Activated CD8-positive, alpha-beta memory T cell treated with anti-CD3 and anti-CD28 coated beads, Interleukin-2, amount 50 U/mL, for 24 hours (primary cell): ENCODE data around the gene RHBG.

ENCODE experiments used
- DNase-seq: peaks from one replicate; pipeline ENCODE4 v3.0.0-alpha.2; 2020; ENCODE audit errors: extremely low read depth

The RHBG gene

DNA sequence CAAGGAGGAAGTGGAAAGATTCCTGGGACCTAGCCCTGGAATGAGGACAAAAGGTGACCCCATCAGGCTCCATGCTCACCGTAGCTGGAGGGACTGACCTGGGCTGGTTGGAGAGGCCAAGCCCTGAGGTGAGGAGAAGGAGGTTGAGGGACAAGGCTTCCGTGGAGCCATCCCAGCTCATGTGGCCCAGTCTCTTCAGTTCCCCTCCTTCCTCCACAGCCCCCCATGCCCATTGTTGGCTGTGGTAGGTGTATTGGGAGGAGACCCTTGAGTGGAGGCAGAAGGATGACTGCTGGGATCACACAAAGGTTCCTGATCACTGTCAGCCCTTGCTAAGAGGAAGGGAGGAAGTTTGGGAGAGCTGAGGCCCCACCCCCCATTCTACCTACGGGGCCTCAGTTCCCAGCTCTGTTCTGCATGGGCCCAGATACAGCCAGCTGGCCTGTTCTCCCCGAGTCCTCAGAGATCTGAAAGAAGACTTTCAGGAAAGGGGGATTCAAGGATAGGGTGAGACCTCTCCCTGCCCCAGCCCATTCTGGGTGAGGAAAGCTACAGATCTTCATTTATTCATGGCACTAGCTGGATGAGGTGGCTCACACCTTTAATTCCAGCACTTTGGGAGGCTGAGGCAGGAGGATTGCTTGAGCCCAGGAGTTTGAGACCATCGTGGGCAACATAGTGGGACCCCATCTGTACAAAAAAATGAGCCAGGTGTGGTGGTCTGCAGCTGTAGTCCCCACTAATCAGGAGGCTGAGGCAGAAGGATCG lies 17.3 kb downstream of the RHBG start:
- no peak for DNase-seq

GRCh38 chr1:156386949-156387869 lies 18.2 kb downstream of the RHBG start:
- DNase-seq, result no peak

- no peak for DNase-seq
Observed at GRCh38 chr1:156387870-156388173, 18.8 kb downstream of the RHBG start.

DNA sequence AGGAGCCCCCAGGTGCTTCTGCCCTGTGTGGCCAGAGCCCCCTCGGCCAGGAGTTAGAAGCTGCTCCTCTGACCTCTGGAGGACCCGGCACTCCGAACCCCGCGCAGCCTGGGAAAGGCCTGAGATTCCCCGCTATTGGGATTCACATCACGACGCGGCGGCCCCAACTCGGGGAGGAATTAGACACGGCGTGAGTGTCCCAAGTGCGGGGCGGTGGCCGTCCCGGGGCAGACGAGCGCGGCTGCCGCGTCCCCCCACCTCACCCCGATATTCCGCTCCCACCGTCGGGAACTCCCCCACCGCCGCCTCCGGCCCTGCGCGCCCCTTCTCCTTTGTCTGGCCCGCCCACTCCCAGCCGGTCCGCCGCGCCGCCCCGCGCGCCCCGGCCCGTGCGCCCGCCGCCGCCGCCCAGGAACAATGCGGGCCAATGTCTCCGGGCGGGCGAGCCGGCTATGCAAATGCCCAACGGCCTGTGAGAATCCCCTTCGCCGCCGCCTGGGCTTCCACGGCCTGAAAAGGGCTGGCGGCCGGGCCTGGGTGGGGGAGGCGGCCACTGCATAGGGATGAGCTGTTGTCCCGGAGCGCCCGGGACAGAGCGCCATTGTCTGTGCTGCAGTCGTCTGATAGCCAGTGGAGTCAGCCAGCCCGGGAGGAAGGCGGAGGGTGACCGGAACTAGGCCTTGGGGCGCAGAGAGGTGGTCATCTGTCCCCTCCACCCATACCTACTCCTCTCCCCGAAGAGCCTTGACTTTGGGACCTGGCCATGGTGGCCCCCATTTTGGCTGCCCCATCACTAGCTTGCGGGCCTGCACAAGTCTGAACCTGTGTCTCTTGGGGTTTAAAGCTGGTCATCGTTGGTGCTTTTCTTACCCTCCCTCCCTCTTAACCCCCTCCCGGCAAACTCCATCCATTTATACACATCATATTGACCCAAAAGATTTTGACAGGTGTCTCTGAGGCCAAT lies 19.4 kb downstream of the RHBG start:
- no peak for DNase-seq

GRCh38 chr1:156389311-156389710 lies 20.3 kb downstream of the RHBG start:
- no peak for DNase-seq

GRCh38 chr1:156390469-156391365 lies 21.7 kb downstream of the RHBG start:
- DNase-seq, result no peak

DNA sequence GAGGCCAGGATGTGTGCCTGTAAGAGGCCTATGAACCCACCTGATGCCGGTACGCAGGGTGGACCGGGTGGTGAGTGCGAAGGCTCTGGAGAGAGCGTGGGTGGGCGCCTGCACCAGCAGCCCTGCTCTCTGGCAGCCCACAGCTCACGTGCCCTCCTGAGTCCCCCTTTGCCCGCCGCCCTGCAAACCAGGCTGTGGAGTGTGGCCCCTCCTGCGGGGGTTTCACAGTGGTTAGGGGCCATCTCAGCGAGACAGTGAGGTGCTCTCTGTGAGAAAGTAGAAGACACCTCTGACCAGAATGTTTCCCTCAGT lies 22.3 kb downstream of the RHBG start:
- no peak for DNase-seq

- no peak for DNase-seq
Observed at GRCh38 chr1:156391701-156392100, 22.7 kb downstream of the RHBG start.

DNA sequence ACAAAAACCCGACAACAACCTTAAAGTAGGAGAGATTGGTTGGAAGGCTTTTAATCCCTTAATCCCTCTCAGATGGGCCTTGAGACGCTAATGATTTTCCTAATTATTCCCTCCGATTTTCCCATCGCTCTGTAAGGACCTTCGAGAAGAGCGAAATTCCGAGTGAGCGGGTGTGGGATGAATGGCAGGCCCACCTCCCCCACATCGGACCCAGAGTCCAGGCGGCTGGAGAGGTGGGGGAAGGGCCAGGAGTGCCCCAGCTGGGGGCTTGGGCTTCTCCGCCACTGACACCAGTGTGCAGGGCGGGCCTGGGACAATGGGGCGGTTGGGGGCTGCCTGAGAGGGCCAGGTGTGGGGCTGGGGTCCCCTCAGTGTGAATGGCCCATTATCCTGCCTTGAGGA lies 23.4 kb downstream of the RHBG start:
- no peak for DNase-seq

- DNase-seq, result no peak
Observed at GRCh38 chr1:156393095-156393494, 24.1 kb downstream of the RHBG start.

DNA sequence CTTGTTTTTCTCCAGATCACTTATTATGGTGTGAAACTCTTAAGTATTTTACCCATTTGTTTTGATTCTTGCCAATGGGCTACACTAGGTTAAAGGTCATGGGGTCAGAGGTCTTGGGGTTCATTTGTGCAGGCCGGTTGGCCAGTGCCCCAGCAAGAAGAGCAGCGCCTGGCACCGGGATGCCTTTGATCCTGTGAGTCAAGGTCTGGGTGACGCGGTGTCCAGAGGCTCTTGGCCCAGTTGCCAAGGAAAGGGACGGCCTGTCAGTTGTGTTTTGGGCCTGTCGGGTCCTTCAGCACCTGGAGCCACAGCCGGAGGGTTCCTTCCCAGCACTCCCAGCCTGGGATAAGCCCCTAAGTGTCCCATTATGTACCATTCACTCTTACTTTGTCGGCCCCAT lies 25.1 kb downstream of the RHBG start:
- no peak for DNase-seq

DNA sequence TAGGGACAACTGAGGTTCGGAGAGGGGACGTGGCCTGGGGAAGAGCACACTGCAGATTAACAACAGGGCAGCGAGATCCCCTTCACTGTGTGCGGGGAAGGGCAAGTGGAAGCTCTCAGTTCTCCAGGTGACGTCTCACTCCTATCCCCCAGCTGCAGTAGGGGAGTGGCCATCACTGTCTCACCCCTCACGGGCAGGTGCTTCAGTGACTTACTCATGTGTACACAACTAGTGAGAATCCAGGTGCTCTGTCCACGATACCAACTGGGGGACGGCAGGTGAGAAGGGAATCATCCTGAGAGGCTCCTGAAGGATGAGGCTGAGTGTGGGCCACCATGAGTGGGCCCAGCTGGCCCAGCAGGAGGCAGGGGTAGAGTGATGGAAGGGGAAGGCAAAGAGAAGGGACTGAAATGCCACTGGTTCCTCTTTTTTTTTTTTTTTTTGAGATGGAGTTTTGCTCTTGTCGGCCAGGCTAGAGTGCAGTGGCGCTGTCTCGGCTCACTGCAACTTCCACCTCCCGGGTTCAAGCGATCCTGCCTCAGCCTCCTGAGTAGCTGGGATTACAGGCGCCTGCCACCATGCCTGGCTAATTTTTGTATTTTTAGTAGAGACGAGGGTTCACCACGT lies 25.9 kb downstream of the RHBG start:
- no peak for DNase-seq

- no peak for DNase-seq
Observed at GRCh38 chr1:156399355-156400125, 30.5 kb downstream of the RHBG start.

DNA sequence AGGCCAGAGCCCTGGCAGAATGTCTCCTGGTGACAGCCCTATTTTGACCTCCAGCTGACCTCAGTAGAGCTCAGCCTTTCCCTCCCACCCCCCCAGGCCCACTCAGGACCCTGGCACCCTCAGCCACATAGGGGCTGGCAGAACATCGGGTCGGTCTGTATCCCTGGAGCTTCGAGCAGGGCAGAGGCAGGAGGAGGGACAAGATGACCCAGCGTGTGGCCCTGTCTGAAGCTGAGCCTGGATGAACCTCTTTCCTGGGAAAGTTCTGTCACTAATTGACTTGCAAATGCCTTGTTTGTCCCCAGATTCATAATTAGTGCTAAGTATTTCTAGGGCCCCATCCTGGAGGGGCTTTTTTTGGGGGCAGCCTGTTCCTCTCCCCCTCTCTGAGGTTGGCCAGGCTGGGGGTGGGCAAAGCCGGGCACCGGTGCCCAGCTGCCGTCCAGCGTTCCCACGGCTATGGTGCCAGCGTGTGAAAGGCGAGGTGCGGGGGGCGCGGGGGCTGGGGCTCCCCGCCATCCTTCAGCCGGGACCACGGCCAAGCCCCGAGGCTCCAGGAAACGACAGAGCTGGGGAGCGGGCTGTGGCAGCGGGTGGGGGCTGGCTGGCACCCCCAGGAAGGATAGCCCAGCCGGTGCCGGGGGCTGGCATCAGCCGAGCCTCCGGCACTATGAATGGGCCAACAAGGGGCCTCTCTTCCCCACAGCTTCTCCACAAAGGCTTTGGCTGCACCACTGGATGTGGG lies 31.4 kb downstream of the RHBG start:
- DNase-seq, result no peak

DNA sequence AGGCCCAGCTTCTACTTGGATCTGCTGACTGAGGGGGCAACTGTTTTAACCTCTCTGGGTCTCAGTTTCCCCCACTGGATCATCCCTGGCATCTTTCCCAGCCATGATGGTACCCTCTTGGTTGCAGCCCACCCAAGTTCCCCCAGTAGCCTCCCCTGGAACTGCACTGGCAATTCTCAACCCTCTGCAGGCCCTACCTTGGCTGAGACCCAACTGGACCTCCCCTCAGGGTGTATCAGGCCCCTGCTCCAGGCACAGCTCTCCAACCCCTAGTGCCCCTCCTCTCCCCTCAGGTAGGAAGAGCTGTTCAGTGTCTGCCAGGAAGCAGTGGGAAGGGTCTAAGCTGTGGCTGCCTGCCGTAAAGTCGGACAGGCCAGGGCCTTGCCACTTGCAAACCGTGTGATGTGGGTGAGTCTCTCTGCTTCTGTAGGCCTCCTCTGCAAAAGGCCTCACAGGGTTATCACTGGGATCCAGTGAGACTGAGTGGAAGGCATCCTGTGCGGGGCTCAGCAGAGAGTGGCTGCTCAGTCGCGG lies 32.1 kb downstream of the RHBG start:
- DNase-seq, result no peak

GRCh38 chr1:156401681-156402081 lies 32.7 kb downstream of the RHBG start:
- no peak for DNase-seq

- no peak for DNase-seq
Observed at GRCh38 chr1:156402331-156403020, 33.5 kb downstream of the RHBG start.

- no peak for DNase-seq
Observed at GRCh38 chr1:156405670-156406069, 36.7 kb downstream of the RHBG start.
